T47D (cell line): Measurements from ENCODE around the gene SKP2.

Experiments used
- DNase-seq, 2 experiments: peaks; one replicate each; pipeline versions ENCODE4 v3.0.0 to v3.0.0-alpha.2; 2011 to 2012; ENCODE audit warnings: low read depth in 1 of 2, low spot score in 1 of 2
- JUND ChIP-seq: IDR thresholded peaks from 2 replicates; pipeline ENCODE4 v1.6.1; 2012; ENCODE audit warnings: low read depth
- in situ Hi-C: cut with HindIII; loops from 2 replicates; pipeline ENCODE4 v1.10.0; 2016; ENCODE audit warnings: low sequenced_read_pairs, low pct_unique_long_range_greater_than_20kb

Gene SKP2

GRCh38 chr5:36215910-36216309, 64.0 kb downstream of the SKP2 start:
- DNase-seq: no peak
- no peak for TF ChIP-seq JUND
- in situ Hi-C loops: no loop called here

- TF ChIP-seq JUND: no peak
- in situ Hi-C loops: no loop called here
- no peak for DNase-seq
Measured at GRCh38 chr5:36217567-36217966, 65.7 kb downstream of the SKP2 start.

GRCh38 chr5:36217988-36218387, 66.1 kb downstream of the SKP2 start:
- DNase-seq: no peak
- in situ Hi-C loops: no loop called here
- no peak for TF ChIP-seq JUND

- no peak for DNase-seq
- in situ Hi-C loops: no loop called here
- TF ChIP-seq JUND: no peak
Measured at GRCh38 chr5:36222620-36223019, 70.7 kb downstream of the SKP2 start.

- in situ Hi-C loops: no loop called here
Measured at GRCh38 chr5:36227046-36227445, 75.1 kb downstream of the SKP2 start.

GRCh38 chr5:36228505-36228904, 76.6 kb downstream of the SKP2 start:
- in situ Hi-C loops: no loop called here
- TF ChIP-seq JUND: no peak
- DNase-seq: no peak

More at GRCh38 chr5:36227046-36227445, 75.1 kb downstream of the SKP2 start:
- no peak for TF ChIP-seq JUND
- DNase-seq: no peak

- DNase-seq: peak in 1 of 2 experiments; percentile 25
- TF ChIP-seq JUND: no peak
- in situ Hi-C loops: no loop called here
Measured at GRCh38 chr5:36230151-36230790, 78.4 kb downstream of the SKP2 start.

- in situ Hi-C loops: no loop called here
- TF ChIP-seq JUND: no peak
- DNase-seq: no peak
Measured at GRCh38 chr5:36232533-36232932, 80.6 kb downstream of the SKP2 start.
